ENCODE measurements around the gene CIROP. TPM values are rescaled to one million over a fixed set of nuclear protein-coding genes. Genes with fewer than 3 reads are reported as not detected.

Gene CIROP
- total RNA-seq, 1 experiment from 2014 or later: not detected

DNA sequence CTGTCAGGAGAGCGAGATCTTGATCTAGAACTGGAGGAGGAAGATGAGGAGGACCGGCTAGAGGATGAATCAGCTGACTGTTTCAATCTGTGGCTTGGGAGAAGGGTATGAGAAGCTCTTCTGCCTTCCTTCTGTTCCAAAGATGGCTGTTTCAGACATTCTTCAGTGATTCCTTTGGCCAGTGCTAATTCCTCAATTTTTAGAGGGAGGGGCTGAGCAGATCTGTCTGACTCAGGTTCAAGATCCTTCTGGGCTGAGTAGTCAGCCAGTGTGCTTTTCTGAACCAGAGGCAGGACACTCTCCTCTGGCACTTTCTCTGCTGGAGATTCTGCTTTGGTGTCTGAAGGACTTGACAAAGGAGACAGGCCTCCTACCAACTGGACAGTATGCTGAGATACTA, 25.1 kb downstream of the CIROP start:
- Histone ChIP-seq H3K4me2 (no peak overlapping the region), H3F3A (ENCODE audit: insufficient read depth, low read depth) (peaks cover 52% of the 10 kb centered on the region), H3K4me1 (replicated peaks; ENCODE audit: insufficient read depth) (peaks cover 53% of the 10 kb centered on the region), H3K4me3 (no peak overlapping the region), H3K9me3 (ENCODE audit: insufficient read depth, low read depth) (no peaks in the 10 kb centered on the region), H3K79me2 (ENCODE audit: low read depth) (peaks cover 18% of the 10 kb centered on the region; the same call in 1 of the 2 replicates), H4K20me1 (ENCODE audit: insufficient read depth) (no peaks in the 10 kb centered on the region), H3K9me2 (ENCODE audit: insufficient read depth) (no peaks in the 10 kb centered on the region), H3K27me3 (ENCODE audit: insufficient read depth, low read depth) (no peaks in the 10 kb centered on the region), H2AFZ (no peak overlapping the region), H3K27ac (peak overlapping the region; percentile 96), H3K36me3 (ENCODE audit: low read depth) (peaks cover 33% of the 10 kb centered on the region)
- POLR2A ChIA-PET (ENCODE audit: unreplicated experiment): no interaction called here
- TF ChIP-seq, protein P1, sequence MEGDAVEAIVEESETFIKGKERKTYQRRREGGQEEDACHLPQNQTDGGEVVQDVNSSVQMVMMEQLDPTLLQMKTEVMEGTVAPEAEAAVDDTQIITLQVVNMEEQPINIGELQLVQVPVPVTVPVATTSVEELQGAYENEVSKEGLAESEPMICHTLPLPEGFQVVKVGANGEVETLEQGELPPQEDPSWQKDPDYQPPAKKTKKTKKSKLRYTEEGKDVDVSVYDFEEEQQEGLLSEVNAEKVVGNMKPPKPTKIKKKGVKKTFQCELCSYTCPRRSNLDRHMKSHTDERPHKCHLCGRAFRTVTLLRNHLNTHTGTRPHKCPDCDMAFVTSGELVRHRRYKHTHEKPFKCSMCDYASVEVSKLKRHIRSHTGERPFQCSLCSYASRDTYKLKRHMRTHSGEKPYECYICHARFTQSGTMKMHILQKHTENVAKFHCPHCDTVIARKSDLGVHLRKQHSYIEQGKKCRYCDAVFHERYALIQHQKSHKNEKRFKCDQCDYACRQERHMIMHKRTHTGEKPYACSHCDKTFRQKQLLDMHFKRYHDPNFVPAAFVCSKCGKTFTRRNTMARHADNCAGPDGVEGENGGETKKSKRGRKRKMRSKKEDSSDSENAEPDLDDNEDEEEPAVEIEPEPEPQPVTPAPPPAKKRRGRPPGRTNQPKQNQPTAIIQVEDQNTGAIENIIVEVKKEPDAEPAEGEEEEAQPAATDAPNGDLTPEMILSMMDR (conservative IDR thresholded peaks at IDR 0.05): no peak
- TF ChIP-seq EZH2 (IDR thresholded peaks at IDR 0.05; ENCODE audit: low read depth): no peak
- CTCF ChIA-PET: no interaction called here
- DNase-seq: no peak
- intact Hi-C loops (cut with micrococcal nuclease; ENCODE audit: unreplicated experiment): loop anchor here (2.0 to 10.0 kb wide), 2 partner anchors 15 to 225 kb away; partner anchors contain the start of genes ACIN1, BCL2L2, C14orf119 and PPP1R3E
- BruUV-seq (replicated peaks): no TSS peak

DNA sequence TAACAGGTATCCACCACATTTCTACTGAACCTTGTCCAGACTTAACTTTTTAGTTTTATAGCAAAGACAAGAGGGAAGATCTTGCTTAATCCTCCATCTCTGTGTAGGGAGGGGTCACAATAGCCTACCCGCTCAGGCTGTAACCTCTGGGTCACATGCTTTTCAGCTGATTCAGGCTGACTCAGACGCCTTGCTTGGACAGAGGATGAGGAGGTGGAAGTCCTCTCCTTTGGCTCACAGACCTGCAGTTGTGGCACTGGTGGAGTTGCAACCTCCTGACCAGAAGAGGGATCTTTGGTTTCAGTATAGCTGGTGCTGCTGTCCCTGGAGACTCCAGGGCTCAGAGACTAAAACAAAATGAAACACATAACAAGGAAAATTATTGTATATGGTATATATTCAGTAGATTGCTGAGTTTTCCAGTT, 26.1 kb downstream of the CIROP start:
- peak; percentile 77 to 96 for DNase-seq
- ChIA-PET POLR2A (ENCODE audit: unreplicated experiment) (interaction anchor here (1.0 kb wide), 2 partner anchors 17 to 205 kb away, joined by 5 to 6 read pairs; no protein-coding TSS in a partner anchor), CTCF (interaction anchor here (0.6 to 2.8 kb wide), 3 partner anchors 10 to 92 kb away, joined by 3 to 15 read pairs (median 4); no protein-coding TSS in a partner anchor)
- no TSS peak for BruUV-seq (replicated peaks)
- no peaks in the 10 kb centered on the region for H3K27me3 ChIP-seq (ENCODE audit: insufficient read depth, low read depth)
- H3K27ac ChIP-seq: peak overlapping the region; percentile 96
- H3K9me2 ChIP-seq (ENCODE audit: insufficient read depth): no peaks in the 10 kb centered on the region
- peaks cover 52% of the 10 kb centered on the region for H3F3A ChIP-seq (ENCODE audit: insufficient read depth, low read depth)
- no peaks in the 10 kb centered on the region for H4K20me1 ChIP-seq (ENCODE audit: insufficient read depth)
- H3K4me2 ChIP-seq: peak overlapping the region; percentile 56
- TF ChIP-seq, protein P1 (conservative IDR thresholded peaks at IDR 0.05): no peak
- TF ChIP-seq EZH2 (IDR thresholded peaks at IDR 0.05; ENCODE audit: low read depth): no peak
- H3K4me1 ChIP-seq (replicated peaks; ENCODE audit: insufficient read depth): peaks cover 53% of the 10 kb centered on the region
- peaks cover 20% of the 10 kb centered on the region; the same call in 1 of the 2 replicates for H3K79me2 ChIP-seq (ENCODE audit: low read depth)
- H3K4me3 ChIP-seq: no peak overlapping the region
- no peaks in the 10 kb centered on the region for H3K9me3 ChIP-seq (ENCODE audit: insufficient read depth, low read depth)
- H2AFZ ChIP-seq: no peak overlapping the region
- H3K36me3 ChIP-seq (ENCODE audit: low read depth): peaks cover 33% of the 10 kb centered on the region
- intact Hi-C loops (cut with micrococcal nuclease; ENCODE audit: unreplicated experiment): loop anchor here (2.0 to 10.0 kb wide), 2 partner anchors 16 to 226 kb away; partner anchors contain the start of genes ACIN1, BCL2L2, C14orf119 and PPP1R3E

DNA sequence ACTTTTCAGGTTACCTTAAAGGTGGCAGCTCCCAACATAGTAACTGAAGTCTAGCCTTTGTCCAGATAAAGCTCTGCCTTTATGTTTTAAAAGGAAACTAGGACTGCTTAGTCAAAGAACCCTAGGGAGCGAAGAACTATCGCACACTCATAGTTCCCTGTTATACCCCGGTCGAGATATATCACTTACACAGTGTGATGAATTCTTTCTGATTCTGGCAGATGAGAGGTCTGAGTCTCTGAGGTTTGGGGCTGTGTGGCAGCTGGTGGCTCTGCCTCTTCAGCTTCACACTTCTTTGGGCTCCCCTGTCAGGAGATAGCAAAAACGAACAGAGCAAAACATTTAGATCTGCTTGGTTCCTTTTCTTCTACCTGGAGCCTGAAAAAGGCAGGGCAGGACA, 26.8 kb downstream of the CIROP start:
- peaks cover 59% of the 10 kb centered on the region for H3F3A ChIP-seq (ENCODE audit: insufficient read depth, low read depth)

More for the DNA sequence above, 26.8 kb downstream of the CIROP start:
- Histone ChIP-seq H3K4me2 (peak overlapping the region; percentile 56), H4K20me1 (ENCODE audit: insufficient read depth) (no peaks in the 10 kb centered on the region), H3K4me1 (replicated peaks; ENCODE audit: insufficient read depth) (peaks cover 58% of the 10 kb centered on the region), H3K9me3 (ENCODE audit: insufficient read depth, low read depth) (no peaks in the 10 kb centered on the region), H2AFZ (no peak overlapping the region), H3K27me3 (ENCODE audit: insufficient read depth, low read depth) (no peaks in the 10 kb centered on the region), H3K4me3 (peak overlapping the region; percentile 1; the same call in 1 of the 2 replicates), H3K27ac (peak overlapping the region; percentile 92), H3K36me3 (ENCODE audit: low read depth) (peaks cover 35% of the 10 kb centered on the region), H3K79me2 (ENCODE audit: low read depth) (peaks cover 20% of the 10 kb centered on the region; the same call in 1 of the 2 replicates), H3K9me2 (ENCODE audit: insufficient read depth) (no peaks in the 10 kb centered on the region)
- ChIA-PET POLR2A (ENCODE audit: unreplicated experiment) (no interaction called here), CTCF (interaction anchor here (2.8 kb wide), 1 partner anchor 9 kb away, joined by 15 read pairs; no protein-coding TSS in a partner anchor)
- intact Hi-C loops (cut with micrococcal nuclease; ENCODE audit: unreplicated experiment): loop anchor here (2.0 to 10.0 kb wide), 2 partner anchors 17 to 227 kb away; partner anchors contain the start of genes ACIN1, BCL2L2, C14orf119 and PPP1R3E
- TF ChIP-seq, protein P1 (conservative IDR thresholded peaks at IDR 0.05): no peak
- TF ChIP-seq EZH2 (IDR thresholded peaks at IDR 0.05; ENCODE audit: low read depth): no peak
- no peak for DNase-seq
- BruUV-seq (replicated peaks): no TSS peak
